ENCODE results near the gene TXNRD2.
"Not testable (repeated sequence)": the region's sequence is repeated elsewhere in the genome, so short reads cannot be mapped to it uniquely, and the experiment has no call there.

Gene TXNRD2

GRCh38 chr22:19832476-19833108 lies 109.0 kb downstream of the TXNRD2 start:
- no peak overlapping the region for H3K4me3 ChIP-seq (ENCODE audit: low read depth in 1 of 2, low read length in 1 of 2)
- no peaks in the 10 kb centered on the region for H3K27me3 ChIP-seq
- no peak overlapping the region for H3K27ac ChIP-seq
- H3K36me3 ChIP-seq = no peaks in the 10 kb centered on the region
- H3K9me3 ChIP-seq = no peaks in the 10 kb centered on the region
- H3K4me1 ChIP-seq (ENCODE audit: control insufficient read depth in 1 of 2, insufficient read depth in 1 of 2, low read depth in 1 of 2, low read length in 1 of 2) = no peaks in the 10 kb centered on the region
- TF ChIP-seq CTCF (IDR thresholded peaks at IDR 0.05) = no peak

- H3K27ac ChIP-seq; H3K4me3 ChIP-seq (ENCODE audit: low read depth in 1 of 2, low read length in 1 of 2); H3K36me3 ChIP-seq; H3K9me3 ChIP-seq; H3K4me1 ChIP-seq (ENCODE audit: control insufficient read depth in 1 of 2, insufficient read depth in 1 of 2, low read depth in 1 of 2, low read length in 1 of 2); H3K27me3 ChIP-seq: not testable (repeated sequence)
These were observed 109.6 kb downstream of the TXNRD2 start for GRCh38 chr22:19831979-19832378.

- Histone ChIP-seq H3K9me3 (no peaks in the 10 kb centered on the region), H3K27ac (no peak overlapping the region), H3K27me3 (no peaks in the 10 kb centered on the region), H3K36me3 (no peaks in the 10 kb centered on the region), H3K4me3 (ENCODE audit: low read depth in 1 of 2, low read length in 1 of 2) (no peak overlapping the region), H3K4me1 (ENCODE audit: control insufficient read depth in 1 of 2, insufficient read depth in 1 of 2, low read depth in 1 of 2, low read length in 1 of 2) (no peaks in the 10 kb centered on the region)
- no peak for TF ChIP-seq CTCF (IDR thresholded peaks at IDR 0.05)
These were observed 110.6 kb downstream of the TXNRD2 start for GRCh38 chr22:19831016-19831415.

- Histone ChIP-seq H3K4me1 (ENCODE audit: control insufficient read depth in 1 of 2, insufficient read depth in 1 of 2, low read depth in 1 of 2, low read length in 1 of 2) (peaks cover 7 to 10% of the 10 kb centered on the region in 2 experiments), H3K27ac (no peak overlapping the region), H3K36me3 (no peaks in the 10 kb centered on the region), H3K27me3 (no peaks in the 10 kb centered on the region), H3K4me3 (ENCODE audit: low read depth in 1 of 2, low read length in 1 of 2) (no peak overlapping the region), H3K9me3 (no peaks in the 10 kb centered on the region)
- TF ChIP-seq CTCF (IDR thresholded peaks at IDR 0.05) = no peak
These were observed 113.6 kb downstream of the TXNRD2 start for GRCh38 chr22:19828035-19828401.

GRCh38 chr22:19827341-19828034 lies 114.1 kb downstream of the TXNRD2 start:
- Histone ChIP-seq H3K36me3 (no peaks in the 10 kb centered on the region), H3K4me3 (ENCODE audit: low read depth in 1 of 2, low read length in 1 of 2) (no peak overlapping the region), H3K27me3 (no peaks in the 10 kb centered on the region), H3K9me3 (no peaks in the 10 kb centered on the region), H3K27ac (no peak overlapping the region), H3K4me1 (ENCODE audit: control insufficient read depth in 1 of 2, insufficient read depth in 1 of 2, low read depth in 1 of 2, low read length in 1 of 2) (peaks cover 7 to 10% of the 10 kb centered on the region in 2 experiments)
- no peak for TF ChIP-seq CTCF (IDR thresholded peaks at IDR 0.05)

- H3K27me3 ChIP-seq = no peaks in the 10 kb centered on the region
- no peaks in the 10 kb centered on the region for H3K9me3 ChIP-seq
- no peak for TF ChIP-seq CTCF (IDR thresholded peaks at IDR 0.05)
- no peak overlapping the region for H3K4me3 ChIP-seq (ENCODE audit: low read depth in 1 of 2, low read length in 1 of 2)
- H3K4me1 ChIP-seq (ENCODE audit: control insufficient read depth in 1 of 2, insufficient read depth in 1 of 2, low read depth in 1 of 2, low read length in 1 of 2) = peaks cover 7 to 10% of the 10 kb centered on the region in 2 experiments
- H3K36me3 ChIP-seq = no peaks in the 10 kb centered on the region
- H3K27ac ChIP-seq = no peak overlapping the region
These were observed 115.0 kb downstream of the TXNRD2 start for GRCh38 chr22:19826619-19826950.
